Testis (tissue), 3 donors: ENCODE data around the gene CNNM1. TPM values are rescaled to one million over a fixed set of nuclear protein-coding genes. Genes with fewer than 3 reads are reported as not detected.

Experiments
- DNase-seq: peaks from one replicate; pipeline ENCODE4 v3.0.0-alpha.2; 2019
- H3K27ac ChIP-seq, 2 donors: fragments of 200-600 bp; sonication (generic); one replicate each; pipeline ENCODE4 v1.5.1; 2019
- H3K27me3 ChIP-seq: fragments of 200-600 bp; sonication (generic); one replicate; pipeline ENCODE4 v1.5.1; 2019
- H3K36me3 ChIP-seq: fragments of 200-600 bp; sonication (generic); one replicate; pipeline ENCODE4 v1.5.1; 2017; ENCODE audit warnings: low read depth; ENCODE audit errors: missing control alignments
- H3K4me1 ChIP-seq: fragments of 200-600 bp; sonication (generic); one replicate; pipeline ENCODE4 v1.5.1; 2019
- H3K4me3 ChIP-seq, 2 donors: fragments of 200-600 bp; sonication (generic); one replicate each; pipeline ENCODE4 v1.5.1; 2017 to 2019
- H3K9me3 ChIP-seq: fragments of 200-600 bp; sonication (generic); one replicate; pipeline ENCODE4 v1.5.1; 2017
- CTCF ChIP-seq, 3 experiments: fragments of 450-650 bp in 2 of 3; fragments of 200-600 bp in 1 of 3; sonication (generic) in 1 of 3; IDR thresholded peaks; one replicate each; pipeline ENCODE4 v1.5.1; 2016 to 2019; ENCODE audit warnings: antibody characterized with exemption in 3 of 3, mild to moderate bottlenecking in 2 of 3, moderate library complexity in 1 of 3
- POLR2A ChIP-seq: fragments of 450-650 bp; IDR thresholded peaks from one replicate; pipeline ENCODE4 v1.6.1; 2017; ENCODE audit warnings: antibody characterized with exemption, mild to moderate bottlenecking, moderate library complexity
- WGBS, 2 donors: methylation state at CpG; one replicate each; pipeline ENCODE4 v1.1.5; 2018; 5-methylcytosine and 5-hydroxymethylcytosine counted together
- intact Hi-C: fragments of 100-400 bp; cut with DNase I; formaldehyde crosslinking; loops from one replicate; pipeline ENCODE4 v1.15.1; 2023; ENCODE audit warnings: low total_unique reads
- polyA plus RNA-seq: library from polyadenylated mRNA; stranded (reverse); fragments of 350-450 nt; fragmentation: Illumina TruSeq; extraction: RNeasy Lipid Tissue Mini Kit (QIAGEN cat#74804); gene quantifications from one replicate; pipeline ENCODE4 v1.2.3, GENCODE V29; 2014; ENCODE audit warnings: low read depth, low replicate concordance; ENCODE audit not compliant: insufficient read depth
- total RNA-seq, 2 donors: library from RNA; depleted of rRNA; stranded (reverse); fragments of >200 nt; gene quantifications; one replicate each; pipeline ENCODE4 v1.2.3, GENCODE V29; 2016

CNNM1 gene
- total and polyA plus RNA-seq, 3 donors from 2014 or later: 29.0 to 53.8 (median 51.9) TPM

GRCh38 chr10:99430451-99431189, 101.5 kb downstream of the CNNM1 start, which contains the start of gene GOT1:
GOT1 (minus strand) TSS chr10:99430624; CDS start chr10:99430565, 59 bp downstream.
- H3K4me3 ChIP-seq: peak within 1 kb of the TSS; percentile 82 to 95
- peak within 1 kb of the TSS; percentile 92 to 93 for H3K27ac ChIP-seq
- H3K4me1 ChIP-seq: peaks cover 10% of the 10 kb centered on the region
- peak; percentile 97 for DNase-seq
- no peaks in the 10 kb centered on the region for H3K27me3 ChIP-seq
- H3K9me3 ChIP-seq: no peaks in the 10 kb centered on the region
- H3K36me3 ChIP-seq: no peaks in the 10 kb centered on the region
- WGBS, 2 donors: 0% methylated on average over 12 to 54 of the region's 59 CpGs
- intact Hi-C loops: loop anchor here (10.0 kb wide), 1 partner anchor 194 kb away; the partner anchor contains the start of gene SLC25A28
- peak in 1 of 3 experiments; percentile 20 for TF ChIP-seq CTCF (IDR thresholded peaks at IDR 0.05)
- no peak for TF ChIP-seq POLR2A

- WGBS, 2 donors: 1% methylated on average over 18 to 20 of the region's 20 CpGs
- Histone ChIP-seq H3K9me3 (no peaks in the 10 kb centered on the region), H3K36me3 (no peaks in the 10 kb centered on the region), H3K27ac (peak overlapping the region; percentile 92 to 93), H3K4me1 (peaks cover 10% of the 10 kb centered on the region), H3K27me3 (no peaks in the 10 kb centered on the region), H3K4me3 (peak overlapping the region; percentile 82 to 95)
- intact Hi-C loops: loop anchor here (10.0 kb wide), 1 partner anchor 194 kb away; the partner anchor contains the start of gene SLC25A28
- peak; percentile 90 for DNase-seq
- no peak for TF ChIP-seq POLR2A
- TF ChIP-seq CTCF (IDR thresholded peaks at IDR 0.05): no peak
Observed at GRCh38 chr10:99431190-99431760, 102.1 kb downstream of the CNNM1 start.

- no peak for TF ChIP-seq POLR2A
- TF ChIP-seq CTCF (IDR thresholded peaks at IDR 0.05): no peak
- Histone ChIP-seq H3K27me3 (no peaks in the 10 kb centered on the region), H3K36me3 (no peaks in the 10 kb centered on the region), H3K4me1 (peaks cover 10% of the 10 kb centered on the region), H3K27ac (no peak overlapping the region), H3K9me3 (no peaks in the 10 kb centered on the region), H3K4me3 (no peak overlapping the region)
- intact Hi-C loops: loop anchor here (10.0 kb wide), 1 partner anchor 193 kb away; the partner anchor contains the start of gene SLC25A28
- DNase-seq: no peak
- 73 to 78% methylated on average over 4 of the region's 4 CpGs for WGBS, 2 donors
Observed at GRCh38 chr10:99432047-99432446, 102.9 kb downstream of the CNNM1 start.

GRCh38 chr10:99432881-99433280, 103.7 kb downstream of the CNNM1 start:
- TF ChIP-seq POLR2A: no peak
- no peak for TF ChIP-seq CTCF (IDR thresholded peaks at IDR 0.05)
- H3K4me1 ChIP-seq: peaks cover 10% of the 10 kb centered on the region

More at GRCh38 chr10:99432881-99433280, 103.7 kb downstream of the CNNM1 start:
- Histone ChIP-seq H3K4me3 (no peak overlapping the region), H3K27me3 (no peaks in the 10 kb centered on the region), H3K27ac (no peak overlapping the region), H3K36me3 (no peaks in the 10 kb centered on the region), H3K9me3 (no peaks in the 10 kb centered on the region)
- WGBS, 2 donors: 66 to 77% methylated on average over 6 of the region's 6 CpGs
- intact Hi-C loops: loop anchor here (10.0 kb wide), 1 partner anchor 192 kb away; the partner anchor contains the start of gene SLC25A28
- DNase-seq: no peak
